Pancreas (tissue), 10 donors: ENCODE results near the gene RAP1GAP. TPM values are rescaled to one million over a fixed set of nuclear protein-coding genes. Genes with fewer than 3 reads are reported as not detected.
A peak's percentile ranks its signal among the peaks of the same experiment; 100 is the strongest.

ENCODE experiments used
- ATAC-seq, 4 donors: fragments of 200-7000 bp; cut with Tn5 transposase; one replicate each; pipeline versions ENCODE4 v1.8.0 to v1.9.1; 2020; ENCODE audit warnings: mild to moderate bottlenecking in 4 of 4, moderate library complexity in 4 of 4
- DNase-seq, 6 donors: peaks; one replicate each; pipeline ENCODE4 v3.0.0-alpha.2; 2020
- FAIRE-seq: peaks from 2 replicates; lab custom pipeline; 2012; peaks lifted over from hg19 to GRCh38; lab: Jason Lieb, UNC
- H3K27ac ChIP-seq, 4 donors: fragments of 200-600 bp; sonication (generic); 1 replicate in 3 of 4; 2 replicates in 1 of 4; pipeline versions ENCODE4 v1.5.0 to v1.8.0; 2020
- H3K27me3 ChIP-seq, 4 donors: fragments of 200-600 bp; one replicate each; pipeline ENCODE4 v1.8.0; 2021
- H3K36me3 ChIP-seq, 3 donors: fragments of 200-600 bp; sonication (generic) in 1 of 3; one replicate each; pipeline versions ENCODE4 v1.5.0 to v1.8.0; 2020 to 2021
- H3K4me1 ChIP-seq, 3 donors: fragments of 200-600 bp; one replicate each; pipeline ENCODE4 v1.8.0; 2021
- H3K4me3 ChIP-seq, 4 donors: fragments of 200-600 bp; sonication (generic) in 2 of 4; one replicate each; pipeline versions ENCODE4 v1.5.0 to v1.8.0; 2020 to 2021
- H3K9me3 ChIP-seq, 4 donors: fragments of 200-600 bp; one replicate each; pipeline ENCODE4 v1.8.0; 2021
- CTCF ChIP-seq, 4 donors: fragments of 200-600 bp; sonication (generic) in 3 of 4; IDR thresholded peaks; one replicate each; pipeline versions ENCODE4 v1.5.0 to v1.8.0; 2021; ENCODE audit warnings: antibody characterized with exemption in 4 of 4
- WGBS, 2 donors: extraction: QIAGEN DNeasy Blood & Tissue Kit; methylation state at CpG; one replicate each; pipeline ENCODE4 v1.1.7; 2013; 5-methylcytosine and 5-hydroxymethylcytosine counted together
- intact Hi-C, 3 donors: fragments of 100-400 bp; cut with DNase I; formaldehyde crosslinking; loops; one replicate each; pipeline versions ENCODE4 v1.11.1 to v1.14.2; 2022
- polyA plus RNA-seq, 2 donors: library from polyadenylated mRNA; stranded (reverse); fragments of 200-250 nt; gene quantifications; one replicate each; pipeline ENCODE4 v1.2.3, GENCODE V29; 2013
- total RNA-seq, 6 donors: library from RNA; stranded (reverse); fragmentation: NEBNext Ultra II Directional in 4 of 6; extraction: Animal tissue kit (Norgen Biotek cat#: 25700) in 4 of 6; gene quantifications; one replicate each; pipeline versions ENCODE4 v1.2.1 to v1.2.4, GENCODE V29; 2021 to 2023
- donor health status: healthy with polysubstance abuse.
- donor health status: DM: no; HTN: no; CAD: no; lungs with moderate emphysema.
- donor health status: DM: no; HTN: no; CAD: no.
- donor health status: control.
- donor health status: control.
- donor health status: Bipolar disorder and iron deficiency.
- donor health status: DM: yes; HTN: yes; CAD: no.
- donor health status: DM: no; HTN: no; CAD: no.
- donor health status: DM: no; HTN: no; CAD: no.
- donor health status: DM: yes; HTN: yes; CAD: no.

RAP1GAP gene
- total and polyA plus RNA-seq, 8 donors, result 53.4 to 100 (median 73.0) TPM

- Histone ChIP-seq H3K36me3 (no peaks in the 10 kb centered on the region), H3K27ac (no peak overlapping the region), H3K4me1 (peaks cover 28 to 31% (median 28%) of the 10 kb centered on the region in 3 donors), H3K27me3 (no peaks in the 10 kb centered on the region), H3K4me3 (no peak overlapping the region), H3K9me3 (no peaks in the 10 kb centered on the region)
- FAIRE-seq (no peak), DNase-seq (peak in 2 of 6 donors; percentile 23 to 43), ATAC-seq (no peak)
- WGBS, 2 donors, result 91 to 92% methylated on average over 10 of the region's 10 CpGs
- intact Hi-C loops, result no loop called here
- no peak for TF ChIP-seq CTCF (IDR thresholded peaks at IDR 0.05)
Observed at GRCh38 chr1:21644348-21644747, 24.8 kb downstream of the RAP1GAP start.

GRCh38 chr1:21643624-21644023 is 25.5 kb downstream of the RAP1GAP start:
- ATAC-seq (no peak), DNase-seq (no peak), FAIRE-seq (no peak)
- no peak overlapping the region for H3K27ac ChIP-seq
- intact Hi-C loops, result no loop called here
- no peaks in the 10 kb centered on the region for H3K27me3 ChIP-seq
- no peaks in the 10 kb centered on the region for H3K36me3 ChIP-seq
- no peak overlapping the region for H3K4me3 ChIP-seq
- H3K9me3 ChIP-seq, result no peaks in the 10 kb centered on the region
- H3K4me1 ChIP-seq, result peaks cover 34 to 37% (median 36%) of the 10 kb centered on the region in 3 donors
- WGBS, 2 donors, result 88 to 95% methylated on average over 5 of the region's 5 CpGs
- no peak for TF ChIP-seq CTCF (IDR thresholded peaks at IDR 0.05)

- Histone ChIP-seq H3K27ac (peak overlapping the region; percentile 60 to 93 (median 76)), H3K4me3 (no peak overlapping the region), H3K36me3 (no peaks in the 10 kb centered on the region), H3K9me3 (no peaks in the 10 kb centered on the region), H3K4me1 (peaks cover 34 to 45% (median 41%) of the 10 kb centered on the region in 3 donors), H3K27me3 (no peaks in the 10 kb centered on the region)
- intact Hi-C loops, result no loop called here
- ATAC-seq (peak; percentile 42 to 70 (median 54)), FAIRE-seq (no peak), DNase-seq (peak; percentile 88 to 98 (median 95))
- TF ChIP-seq CTCF (IDR thresholded peaks at IDR 0.05), result no peak
- 25 to 31% methylated on average over 19 of the region's 19 CpGs for WGBS, 2 donors
Observed at GRCh38 chr1:21641967-21642739, 27.0 kb downstream of the RAP1GAP start.

GRCh38 chr1:21641537-21641936 is 27.6 kb downstream of the RAP1GAP start:
- WGBS, 2 donors, result 61 to 66% methylated on average over 6 of the region's 6 CpGs
- no peaks in the 10 kb centered on the region for H3K36me3 ChIP-seq
- no peak for TF ChIP-seq CTCF (IDR thresholded peaks at IDR 0.05)
- no peak for FAIRE-seq
- no peaks in the 10 kb centered on the region for H3K9me3 ChIP-seq
- H3K4me3 ChIP-seq, result no peak overlapping the region
- no peak for ATAC-seq
- peaks cover 34 to 45% (median 41%) of the 10 kb centered on the region in 3 donors for H3K4me1 ChIP-seq
- DNase-seq, result no peak
- peak overlapping the region; percentile 60 to 93 (median 76) for H3K27ac ChIP-seq
- no peaks in the 10 kb centered on the region for H3K27me3 ChIP-seq
- intact Hi-C loops, result no loop called here

GRCh38 chr1:21641076-21641475 is 28.1 kb downstream of the RAP1GAP start:
- Histone ChIP-seq H3K36me3 (no peaks in the 10 kb centered on the region), H3K9me3 (no peaks in the 10 kb centered on the region), H3K4me1 (peaks cover 34 to 45% (median 41%) of the 10 kb centered on the region in 3 donors), H3K4me3 (no peak overlapping the region), H3K27me3 (no peaks in the 10 kb centered on the region), H3K27ac (peak overlapping the region; percentile 60 to 93 (median 76))
- WGBS, 2 donors, result 84 to 92% methylated on average over 2 of the region's 2 CpGs
- intact Hi-C loops, result no loop called here
- DNase-seq, result peak in 2 of 6 donors; percentile 22 to 48
- no peak for TF ChIP-seq CTCF (IDR thresholded peaks at IDR 0.05)
- ATAC-seq, result no peak
- FAIRE-seq, result no peak
